ENCODE measurements around the gene TMEFF2.

- TF ChIP-seq CTCF (conservative IDR thresholded peaks at IDR 0.05; ENCODE audit: low read depth in 2 of 2) (no peak), ZNF462 (CRISPR knock-in tag; IDR thresholded peaks at IDR 0.05) (no peak), POLR2AphosphoS5 (IDR thresholded peaks at IDR 0.05; ENCODE audit: low read depth) (no peak), CREB1 (CRISPR knock-in tag; IDR thresholded peaks at IDR 0.05; ENCODE audit: low read depth) (no peak), EZH2 (IDR thresholded peaks at IDR 0.05; ENCODE audit: low read depth, unreplicated experiment) (no peak), NANOG (IDR thresholded peaks at IDR 0.05; ENCODE audit: borderline replicate concordance) (no peak), EZH2phosphoT487 (IDR thresholded peaks at IDR 0.05; ENCODE audit: unreplicated experiment) (no peak), REST (IDR thresholded peaks at IDR 0.05; ENCODE audit: unreplicated experiment) (no peak), ETS1 (IDR thresholded peaks at IDR 0.05) (no peak), JUNB (IDR thresholded peaks at IDR 0.05; ENCODE audit: unreplicated experiment) (no peak), STAT1 (IDR thresholded peaks at IDR 0.05; ENCODE audit: unreplicated experiment) (no peak)
Observed at GRCh38 chr2:192072778-192073177, 122.0 kb downstream of the TMEFF2 start.
